Smooth muscle cell (in vitro differentiated cells): ENCODE results near the gene SS18L1. TPM values are rescaled to one million over a fixed set of nuclear protein-coding genes. Genes with fewer than 3 reads are reported as not detected.

ENCODE experiments used
- DNase-seq: peaks from one replicate; lab custom pipeline; 2025; ENCODE audit not compliant: unreplicated experiment; lab: John Stamatoyannopoulos, UW
- H2AFZ ChIP-seq: fragments of 200-600 bp; sonication (generic); 2 replicates; pipeline ENCODE4 v1.6.0; 2016; ENCODE audit warnings: antibody characterized with exemption, low read depth, mild to moderate bottlenecking
- H3F3A ChIP-seq: fragments of 200-600 bp; sonication (generic); 2 replicates; pipeline ENCODE4 v1.6.0; 2017; ENCODE audit warnings: antibody characterized with exemption, low read depth
- H3K27ac ChIP-seq: fragments of 200-600 bp; sonication (generic); 2 replicates; pipeline ENCODE4 v1.5.1; 2016; ENCODE audit warnings: low read depth, mild to moderate bottlenecking
- H3K27me3 ChIP-seq: fragments of 200-600 bp; sonication (generic); 2 replicates; pipeline ENCODE4 v1.6.1; 2016; ENCODE audit warnings: low read depth, mild to moderate bottlenecking
- H3K36me3 ChIP-seq: fragments of 200-600 bp; sonication (generic); 2 replicates; pipeline ENCODE4 v1.5.1; 2016; ENCODE audit warnings: low read depth
- H3K4me1 ChIP-seq: fragments of 200-600 bp; sonication (generic); 2 replicates; pipeline ENCODE4 v1.5.1; 2016; ENCODE audit warnings: low read depth
- H3K4me2 ChIP-seq: fragments of 200-600 bp; sonication (generic); 2 replicates; pipeline ENCODE4 v1.6.0; 2016; ENCODE audit warnings: mild to moderate bottlenecking
- H3K4me3 ChIP-seq: fragments of 200-600 bp; sonication (generic); 2 replicates; pipeline ENCODE4 v1.5.1; 2016; ENCODE audit warnings: mild to moderate bottlenecking
- H3K79me2 ChIP-seq: fragments of 200-600 bp; sonication (generic); 2 replicates; pipeline ENCODE4 v1.6.0; 2016; ENCODE audit warnings: low read depth, mild to moderate bottlenecking
- H3K9ac ChIP-seq: fragments of 200-600 bp; sonication (generic); 2 replicates; pipeline ENCODE4 v1.6.0; 2016; ENCODE audit warnings: low read depth
- H3K9me3 ChIP-seq: fragments of 200-600 bp; sonication (generic); replicated peaks from 2 replicates; pipeline ENCODE4 v1.5.1; 2016; ENCODE audit warnings: low read depth
- H4K20me1 ChIP-seq: fragments of 200-600 bp; sonication (generic); 2 replicates; pipeline ENCODE4 v1.6.0; 2016; ENCODE audit warnings: low read depth
- WGBS: methylation state at CpG from one replicate; pipeline ENCODE4 v1.1.7; 2016; ENCODE audit warnings: low lambda C conversion rate; 5-methylcytosine and 5-hydroxymethylcytosine counted together
- polyA plus RNA-seq: library from polyadenylated mRNA; unstranded; fragments of >200 nt; fragmentation: Nextera tagmentation; extraction: Ambion mirVana; gene quantifications from 2 replicates; pipeline ENCODE4 v1.2.1, GENCODE V29; 2016
- total RNA-seq: library from RNA; depleted of rRNA; stranded (reverse); fragments of >200 nt; gene quantifications from 2 replicates; pipeline ENCODE4 v1.2.3, GENCODE V29; 2014
- TF ChIP-seq, protein P1 (sequence below): fragments of 200-600 bp; sonication (generic); IDR thresholded peaks from 2 replicates; pipeline ENCODE4 v1.5.1; 2017; ENCODE audit warnings: borderline replicate concordance, mild to moderate bottlenecking, antibody characterized with exemption; ENCODE audit not compliant: insufficient read depth, poor library complexity, severe bottlenecking

The SS18L1 gene
- total and polyA plus RNA-seq, 2 experiments from 2014 or later, result 2.3 to 10.1 TPM

DNA sequence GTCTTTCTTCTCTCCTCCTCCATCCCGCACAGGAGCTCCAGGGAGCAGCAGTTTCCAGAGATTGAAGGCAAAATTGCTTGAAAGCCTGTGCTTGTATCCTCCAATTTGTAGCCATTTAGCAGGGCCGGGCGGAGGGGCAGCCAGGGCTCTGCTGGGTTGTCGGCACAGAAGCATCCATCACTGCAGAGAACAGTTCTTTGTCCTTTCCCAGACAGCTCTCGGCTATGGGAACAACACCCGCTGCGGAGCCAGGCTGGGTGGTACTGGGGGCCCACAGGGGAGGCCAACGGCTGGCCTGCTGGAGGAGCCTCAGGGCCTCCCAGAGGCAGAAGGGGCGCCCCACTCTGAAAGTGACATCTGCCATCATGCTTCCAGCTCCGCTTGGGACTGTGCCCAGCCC, 68.7 kb downstream of the SS18L1 start:
- Histone ChIP-seq H3K4me3 (no peak overlapping the region), H3K36me3 (no peaks in the 10 kb centered on the region), H3K79me2 (no peaks in the 10 kb centered on the region), H3F3A (no peaks in the 10 kb centered on the region), H3K27ac (no peak overlapping the region), H4K20me1 (no peaks in the 10 kb centered on the region), H3K9me3 (no peaks in the 10 kb centered on the region), H3K27me3 (peaks cover 30% of the 10 kb centered on the region), H3K4me2 (no peak overlapping the region), H3K9ac (no peak overlapping the region), H2AFZ (no peak overlapping the region), H3K4me1 (no peaks in the 10 kb centered on the region)
- TF ChIP-seq, protein P1, sequence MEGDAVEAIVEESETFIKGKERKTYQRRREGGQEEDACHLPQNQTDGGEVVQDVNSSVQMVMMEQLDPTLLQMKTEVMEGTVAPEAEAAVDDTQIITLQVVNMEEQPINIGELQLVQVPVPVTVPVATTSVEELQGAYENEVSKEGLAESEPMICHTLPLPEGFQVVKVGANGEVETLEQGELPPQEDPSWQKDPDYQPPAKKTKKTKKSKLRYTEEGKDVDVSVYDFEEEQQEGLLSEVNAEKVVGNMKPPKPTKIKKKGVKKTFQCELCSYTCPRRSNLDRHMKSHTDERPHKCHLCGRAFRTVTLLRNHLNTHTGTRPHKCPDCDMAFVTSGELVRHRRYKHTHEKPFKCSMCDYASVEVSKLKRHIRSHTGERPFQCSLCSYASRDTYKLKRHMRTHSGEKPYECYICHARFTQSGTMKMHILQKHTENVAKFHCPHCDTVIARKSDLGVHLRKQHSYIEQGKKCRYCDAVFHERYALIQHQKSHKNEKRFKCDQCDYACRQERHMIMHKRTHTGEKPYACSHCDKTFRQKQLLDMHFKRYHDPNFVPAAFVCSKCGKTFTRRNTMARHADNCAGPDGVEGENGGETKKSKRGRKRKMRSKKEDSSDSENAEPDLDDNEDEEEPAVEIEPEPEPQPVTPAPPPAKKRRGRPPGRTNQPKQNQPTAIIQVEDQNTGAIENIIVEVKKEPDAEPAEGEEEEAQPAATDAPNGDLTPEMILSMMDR, result no peak
- WGBS, result 77% methylated on average over 10 of the region's 10 CpGs
- no peak for DNase-seq

- no peak overlapping the region for H2AFZ ChIP-seq
- WGBS, result 80% methylated on average over 10 of the region's 12 CpGs
- H3K79me2 ChIP-seq, result no peaks in the 10 kb centered on the region
- no peak overlapping the region for H3K9ac ChIP-seq
- H3K4me1 ChIP-seq, result peaks cover 7% of the 10 kb centered on the region
- no peak overlapping the region for H3K27ac ChIP-seq
- peaks cover 47% of the 10 kb centered on the region for H3K27me3 ChIP-seq
- no peaks in the 10 kb centered on the region for H3K36me3 ChIP-seq
- no peak overlapping the region for H3K4me2 ChIP-seq
- DNase-seq, result no peak
- no peaks in the 10 kb centered on the region for H3F3A ChIP-seq
- no peaks in the 10 kb centered on the region for H3K9me3 ChIP-seq
- no peak overlapping the region for H3K4me3 ChIP-seq
- TF ChIP-seq, protein P1, result no peak
- H4K20me1 ChIP-seq, result no peaks in the 10 kb centered on the region
Measured at GRCh38 chr20:62214067-62214466, 70.5 kb downstream of the SS18L1 start.

GRCh38 chr20:62215020-62215990, 71.7 kb downstream of the SS18L1 start:
- TF ChIP-seq, protein P1, result no peak
- Histone ChIP-seq H3K4me3 (no peak overlapping the region), H3K27me3 (peaks cover 54% of the 10 kb centered on the region), H3K4me1 (peaks cover 10% of the 10 kb centered on the region), H3K4me2 (no peak overlapping the region), H4K20me1 (peaks cover 4% of the 10 kb centered on the region), H3K27ac (no peak overlapping the region), H3K9ac (no peak overlapping the region), H2AFZ (no peak overlapping the region), H3K79me2 (no peaks in the 10 kb centered on the region), H3K36me3 (no peaks in the 10 kb centered on the region), H3F3A (no peaks in the 10 kb centered on the region), H3K9me3 (no peaks in the 10 kb centered on the region)
- 93% methylated on average over 29 of the region's 29 CpGs for WGBS
- DNase-seq, result no peak
